Measurements from ENCODE around the gene KDM2B.
"Not testable (repeated sequence)": the region's sequence is repeated elsewhere in the genome, so short reads cannot be mapped to it uniquely, and the experiment has no call there.

KDM2B gene

GRCh38 chr12:121384891-121385290 is 195.9 kb downstream of the KDM2B start:
- not testable (repeated sequence) for DNase-seq (ENCODE audit: low read depth)

DNA sequence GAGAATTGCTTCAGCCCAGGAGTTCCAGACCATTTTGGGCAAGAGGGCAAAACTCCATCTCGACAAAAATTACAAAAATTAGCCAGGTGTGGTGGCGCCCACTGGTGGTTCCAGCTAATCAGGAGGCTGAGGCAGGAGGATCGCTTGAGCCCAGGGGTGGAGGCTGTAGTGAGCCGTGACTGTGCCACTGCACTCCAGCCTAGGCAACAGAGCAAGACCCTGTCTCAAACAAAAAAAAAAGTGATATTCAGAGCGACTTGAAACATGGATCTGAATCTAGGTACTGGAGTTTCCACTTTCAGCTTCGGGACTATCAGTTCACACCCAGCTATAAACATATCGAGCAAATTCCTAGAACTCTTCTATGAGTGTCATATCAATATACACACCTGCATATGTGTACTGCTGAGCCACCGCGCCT is 197.2 kb downstream of the KDM2B start:
- no peak for DNase-seq (ENCODE audit: low read depth)

DNA sequence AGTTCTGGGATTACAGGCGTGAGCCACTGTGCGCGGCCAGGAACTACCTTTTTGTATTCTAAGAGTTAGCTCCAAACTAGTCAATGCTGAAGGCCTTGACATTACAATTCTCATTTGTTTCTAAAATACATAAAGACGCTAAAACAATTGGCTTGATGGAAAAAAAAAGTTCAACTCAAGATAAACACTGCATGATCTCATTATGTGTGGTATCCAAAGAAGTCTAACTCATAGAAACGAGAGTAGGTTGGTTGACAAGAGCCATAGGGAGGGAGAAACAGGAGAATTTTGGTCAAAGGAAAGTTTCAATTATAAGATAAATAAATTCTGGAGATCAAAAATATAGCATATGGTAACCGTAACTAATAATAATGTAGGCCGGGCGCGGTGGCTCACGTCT is 200.9 kb downstream of the KDM2B start:
- DNase-seq (ENCODE audit: low read depth) = no peak
